ENCODE results near the gene PLXDC2.

The PLXDC2 gene

GRCh38 chr10:20091698-20092097, 275.5 kb downstream of the PLXDC2 start:
- H3K9me3 ChIP-seq (ENCODE audit: control insufficient read depth, insufficient read depth, low read length) = no peaks in the 10 kb centered on the region
- 0 out of 2 replicates have a peak, but pooled peaks cover under 1% of the 10 kb centered on the region for H3K36me3 ChIP-seq (ENCODE audit: insufficient read depth, low read length)
- H3K4me1 ChIP-seq (ENCODE audit: insufficient read depth, low read length) = no peaks in the 10 kb centered on the region
- no peak overlapping the region for H3K9ac ChIP-seq (ENCODE audit: low read depth, low read length)

GRCh38 chr10:20093600-20093999, 277.4 kb downstream of the PLXDC2 start:
- H3K4me1 ChIP-seq (ENCODE audit: insufficient read depth, low read length) = no peaks in the 10 kb centered on the region
- no peak overlapping the region for H3K9ac ChIP-seq (ENCODE audit: low read depth, low read length)
- no peaks in the 10 kb centered on the region for H3K9me3 ChIP-seq (ENCODE audit: control insufficient read depth, insufficient read depth, low read length)
- no peaks in the 10 kb centered on the region for H3K36me3 ChIP-seq (ENCODE audit: insufficient read depth, low read length)

- Histone ChIP-seq H3K36me3 (ENCODE audit: insufficient read depth, low read length) (no peaks in the 10 kb centered on the region), H3K4me1 (ENCODE audit: insufficient read depth, low read length) (no peaks in the 10 kb centered on the region), H3K9me3 (ENCODE audit: control insufficient read depth, insufficient read depth, low read length) (no peaks in the 10 kb centered on the region), H3K9ac (ENCODE audit: low read depth, low read length) (no peak overlapping the region)
These were observed 278.2 kb downstream of the PLXDC2 start for GRCh38 chr10:20094226-20094976.

GRCh38 chr10:20100171-20100570, 283.9 kb downstream of the PLXDC2 start:
- Histone ChIP-seq H3K9ac (ENCODE audit: low read depth, low read length) (no peak overlapping the region), H3K4me1 (ENCODE audit: insufficient read depth, low read length) (no peaks in the 10 kb centered on the region), H3K9me3 (ENCODE audit: control insufficient read depth, insufficient read depth, low read length) (no peaks in the 10 kb centered on the region), H3K36me3 (ENCODE audit: insufficient read depth, low read length) (no peaks in the 10 kb centered on the region)

GRCh38 chr10:20105236-20105635, 289.0 kb downstream of the PLXDC2 start:
- no peak overlapping the region for H3K9ac ChIP-seq (ENCODE audit: low read depth, low read length)
- no peaks in the 10 kb centered on the region for H3K36me3 ChIP-seq (ENCODE audit: insufficient read depth, low read length)
- H3K4me1 ChIP-seq (ENCODE audit: insufficient read depth, low read length) = peaks cover 3% of the 10 kb centered on the region; the same call in 1 of the 2 replicates
- no peaks in the 10 kb centered on the region for H3K9me3 ChIP-seq (ENCODE audit: control insufficient read depth, insufficient read depth, low read length)

GRCh38 chr10:20105931-20106330, 289.7 kb downstream of the PLXDC2 start:
- Histone ChIP-seq H3K36me3 (ENCODE audit: insufficient read depth, low read length) (no peaks in the 10 kb centered on the region), H3K9ac (ENCODE audit: low read depth, low read length) (no peak overlapping the region), H3K9me3 (ENCODE audit: control insufficient read depth, insufficient read depth, low read length) (no peaks in the 10 kb centered on the region), H3K4me1 (ENCODE audit: insufficient read depth, low read length) (peaks cover 3% of the 10 kb centered on the region; the same call in 1 of the 2 replicates)

GRCh38 chr10:20108021-20108420, 291.8 kb downstream of the PLXDC2 start:
- Histone ChIP-seq H3K4me1 (ENCODE audit: insufficient read depth, low read length) (peaks cover 3% of the 10 kb centered on the region; the same call in 1 of the 2 replicates), H3K9me3 (ENCODE audit: control insufficient read depth, insufficient read depth, low read length) (no peaks in the 10 kb centered on the region), H3K9ac (ENCODE audit: low read depth, low read length) (no peak overlapping the region), H3K36me3 (ENCODE audit: insufficient read depth, low read length) (no peaks in the 10 kb centered on the region)

- no peak overlapping the region for H3K9ac ChIP-seq (ENCODE audit: low read depth, low read length)
- peaks cover 4% of the 10 kb centered on the region; the same call in 1 of the 2 replicates for H3K4me1 ChIP-seq (ENCODE audit: insufficient read depth, low read length)
- no peaks in the 10 kb centered on the region for H3K9me3 ChIP-seq (ENCODE audit: control insufficient read depth, insufficient read depth, low read length)
- H3K36me3 ChIP-seq (ENCODE audit: insufficient read depth, low read length) = no peaks in the 10 kb centered on the region
These were observed 293.4 kb downstream of the PLXDC2 start for GRCh38 chr10:20109613-20110012.

- Histone ChIP-seq H3K4me1 (ENCODE audit: insufficient read depth, low read length) (peaks cover 9% of the 10 kb centered on the region; the same call in 1 of the 2 replicates), H3K9me3 (ENCODE audit: control insufficient read depth, insufficient read depth, low read length) (no peaks in the 10 kb centered on the region), H3K36me3 (ENCODE audit: insufficient read depth, low read length) (no peaks in the 10 kb centered on the region), H3K9ac (ENCODE audit: low read depth, low read length) (no peak overlapping the region)
These were observed 294.2 kb downstream of the PLXDC2 start for GRCh38 chr10:20110125-20111100.

GRCh38 chr10:20114179-20114578, 297.9 kb downstream of the PLXDC2 start:
- Histone ChIP-seq H3K9ac (ENCODE audit: low read depth, low read length) (no peak overlapping the region), H3K9me3 (ENCODE audit: control insufficient read depth, insufficient read depth, low read length) (no peaks in the 10 kb centered on the region), H3K4me1 (ENCODE audit: insufficient read depth, low read length) (peaks cover 35% of the 10 kb centered on the region), H3K36me3 (ENCODE audit: insufficient read depth, low read length) (no peaks in the 10 kb centered on the region)

GRCh38 chr10:20115894-20116293, 299.7 kb downstream of the PLXDC2 start:
- no peak overlapping the region for H3K9ac ChIP-seq (ENCODE audit: low read depth, low read length)
- H3K36me3 ChIP-seq (ENCODE audit: insufficient read depth, low read length) = no peaks in the 10 kb centered on the region
- H3K4me1 ChIP-seq (ENCODE audit: insufficient read depth, low read length) = peaks cover 37% of the 10 kb centered on the region
- no peaks in the 10 kb centered on the region for H3K9me3 ChIP-seq (ENCODE audit: control insufficient read depth, insufficient read depth, low read length)

GRCh38 chr10:20117471-20117870, 301.2 kb downstream of the PLXDC2 start:
- Histone ChIP-seq H3K9me3 (ENCODE audit: control insufficient read depth, insufficient read depth, low read length) (no peaks in the 10 kb centered on the region), H3K4me1 (ENCODE audit: insufficient read depth, low read length) (peaks cover 37% of the 10 kb centered on the region), H3K36me3 (ENCODE audit: insufficient read depth, low read length) (no peaks in the 10 kb centered on the region), H3K9ac (ENCODE audit: low read depth, low read length) (no peak overlapping the region)

GRCh38 chr10:20118119-20118518, 301.9 kb downstream of the PLXDC2 start:
- no peaks in the 10 kb centered on the region for H3K36me3 ChIP-seq (ENCODE audit: insufficient read depth, low read length)
- H3K9ac ChIP-seq (ENCODE audit: low read depth, low read length) = no peak overlapping the region
- no peaks in the 10 kb centered on the region for H3K9me3 ChIP-seq (ENCODE audit: control insufficient read depth, insufficient read depth, low read length)
- H3K4me1 ChIP-seq (ENCODE audit: insufficient read depth, low read length) = peaks cover 37% of the 10 kb centered on the region

GRCh38 chr10:20128811-20129210, 312.6 kb downstream of the PLXDC2 start:
- H3K9me3 ChIP-seq (ENCODE audit: control insufficient read depth, insufficient read depth, low read length) = peaks cover 5% of the 10 kb centered on the region; the same call in 1 of the 2 replicates
- no peaks in the 10 kb centered on the region for H3K4me1 ChIP-seq (ENCODE audit: insufficient read depth, low read length)
- H3K9ac ChIP-seq (ENCODE audit: low read depth, low read length) = no peak overlapping the region
- H3K36me3 ChIP-seq (ENCODE audit: insufficient read depth, low read length) = 0 out of 2 replicates have a peak, but pooled peaks cover 4% of the 10 kb centered on the region

Measured in ES-I3 (cell line).